ENCODE data around the gene PPIL1.

DNA sequence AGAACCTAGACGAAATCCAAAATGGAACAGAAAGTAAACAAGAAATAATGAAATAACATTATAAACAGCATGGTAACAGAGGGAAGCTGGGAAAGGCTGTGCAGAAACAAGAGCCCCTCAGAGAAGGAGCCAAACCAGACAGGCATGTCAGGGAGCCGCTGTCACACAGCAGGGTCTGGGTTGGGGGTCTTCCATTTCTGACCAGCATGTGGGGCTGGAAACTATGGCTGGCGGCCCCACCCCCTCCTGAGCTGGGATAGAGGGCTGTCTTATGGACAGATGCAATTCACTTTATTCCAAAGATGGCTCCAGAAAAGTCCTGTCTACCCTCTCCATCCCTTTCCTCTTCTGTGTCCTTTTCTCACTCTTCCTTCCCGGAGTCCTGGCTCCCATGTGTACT, 38.5 kb upstream of the PPIL1 start:
- TF ChIP-seq YY1 (IDR thresholded peaks at IDR 0.05; ENCODE audit: low read depth, low read length) (no peak), POLR2A (IDR thresholded peaks at IDR 0.05; ENCODE audit: low read depth, low read length) (no peak), CTCF (IDR thresholded peaks at IDR 0.05 in 2 of 3, conservative IDR thresholded peaks at IDR 0.05 in 1 of 3; ENCODE audit: control insufficient read depth in 2 of 3, extremely low read depth in 1 of 3, insufficient read depth in 1 of 3, low read depth in 3 of 3, low read length in 3 of 3) (no peak), ZZZ3 (IDR thresholded peaks at IDR 0.05; ENCODE audit: control insufficient read depth, insufficient read length, low read depth) (no peak), E2F4 (IDR thresholded peaks at IDR 0.05; ENCODE audit: low read depth, low read length) (no peak), SUZ12 (IDR thresholded peaks at IDR 0.05; ENCODE audit: unreplicated experiment) (no peak), CREM (IDR thresholded peaks at IDR 0.05; ENCODE audit: low read depth) (no peak), FOXK2 (IDR thresholded peaks at IDR 0.05) (no peak), SPI1 (IDR thresholded peaks at IDR 0.05; ENCODE audit: borderline replicate concordance, insufficient read depth, low read depth, low read length) (no peak), MAX (IDR thresholded peaks at IDR 0.05; ENCODE audit: low read depth, low read length) (no peak), JUND (IDR thresholded peaks at IDR 0.05; ENCODE audit: low read depth, low read length) (no peak)

Measured in GM12878 (cell line).